GM18873 (cell line): ENCODE data around the gene KCTD7.
"Not testable (repeated sequence)": the region's sequence is repeated elsewhere in the genome, so short reads cannot be mapped to it uniquely, and the experiment has no call there.

ENCODE experiments used
- ATAC-seq: cut with Tn5 transposase; IDR thresholded peaks from one replicate; pipeline ENCODE4 v1.9.1; 2021; ENCODE audit warnings: mild to moderate bottlenecking, moderate library complexity, moderate number of reproducible peaks; ENCODE audit not compliant: unreplicated experiment, low FRiP score

The KCTD7 gene

DNA sequence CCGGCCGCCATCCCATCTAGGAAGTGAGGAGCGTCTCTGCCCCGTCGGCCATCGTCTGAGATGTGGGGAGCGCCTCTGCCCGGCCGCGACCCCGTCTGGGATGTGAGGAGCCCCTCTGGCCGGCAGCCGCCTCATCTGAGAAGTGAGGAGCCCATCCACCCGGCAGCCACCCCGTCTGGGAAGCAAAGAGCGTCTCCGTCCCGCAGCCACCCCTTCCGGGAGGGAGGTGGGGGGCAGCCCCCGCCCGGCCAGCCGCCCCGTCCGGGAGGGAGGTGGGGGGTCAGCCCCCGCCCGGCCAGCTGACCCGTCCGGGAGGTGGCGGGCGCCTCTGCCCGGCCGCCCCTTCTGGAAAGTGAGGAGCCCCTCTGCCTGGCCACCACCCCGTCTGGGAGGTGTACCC lies 14.1 kb upstream of the KCTD7 start:
- not testable (repeated sequence) for ATAC-seq

DNA sequence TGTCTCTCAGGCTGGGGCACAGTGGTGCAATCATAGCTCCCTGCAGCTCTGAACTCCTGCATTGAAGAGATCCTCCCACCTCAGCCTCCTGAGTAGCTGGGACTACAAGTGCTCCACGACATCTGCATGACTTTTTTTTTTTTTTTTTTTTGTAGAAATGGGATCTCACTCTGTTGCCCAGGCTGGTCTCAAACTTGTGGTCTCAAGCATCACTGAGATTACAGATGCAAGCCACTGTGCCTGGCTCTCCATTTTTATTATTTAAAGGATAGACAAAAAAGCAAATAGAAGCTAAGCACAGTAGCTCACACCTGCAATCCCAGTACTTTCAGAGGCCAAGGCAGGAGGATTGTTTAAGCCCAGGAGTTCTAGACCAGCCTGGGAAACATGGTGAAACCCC lies 13.0 kb upstream of the KCTD7 start:
- ATAC-seq, result no peak

DNA sequence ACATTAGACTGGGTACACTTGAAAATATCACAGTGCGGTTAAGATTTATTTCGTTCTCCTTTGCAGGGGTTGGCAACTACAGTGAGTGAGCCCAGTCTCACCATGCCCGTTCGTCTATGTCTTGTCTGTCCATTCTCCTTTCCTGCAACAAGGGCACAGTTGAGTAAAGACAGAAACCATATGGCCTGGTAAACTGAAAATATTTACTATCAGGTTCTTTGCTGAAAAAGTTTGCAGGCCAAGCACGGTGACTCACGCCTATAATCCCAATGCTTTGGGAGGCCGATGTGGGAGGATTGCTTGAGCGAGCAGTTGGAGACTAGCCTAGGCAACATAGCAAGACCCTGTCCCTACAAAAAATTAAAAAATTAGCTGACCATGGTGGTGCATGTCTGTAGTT lies 11.4 kb upstream of the KCTD7 start:
- ATAC-seq, result no peak

DNA sequence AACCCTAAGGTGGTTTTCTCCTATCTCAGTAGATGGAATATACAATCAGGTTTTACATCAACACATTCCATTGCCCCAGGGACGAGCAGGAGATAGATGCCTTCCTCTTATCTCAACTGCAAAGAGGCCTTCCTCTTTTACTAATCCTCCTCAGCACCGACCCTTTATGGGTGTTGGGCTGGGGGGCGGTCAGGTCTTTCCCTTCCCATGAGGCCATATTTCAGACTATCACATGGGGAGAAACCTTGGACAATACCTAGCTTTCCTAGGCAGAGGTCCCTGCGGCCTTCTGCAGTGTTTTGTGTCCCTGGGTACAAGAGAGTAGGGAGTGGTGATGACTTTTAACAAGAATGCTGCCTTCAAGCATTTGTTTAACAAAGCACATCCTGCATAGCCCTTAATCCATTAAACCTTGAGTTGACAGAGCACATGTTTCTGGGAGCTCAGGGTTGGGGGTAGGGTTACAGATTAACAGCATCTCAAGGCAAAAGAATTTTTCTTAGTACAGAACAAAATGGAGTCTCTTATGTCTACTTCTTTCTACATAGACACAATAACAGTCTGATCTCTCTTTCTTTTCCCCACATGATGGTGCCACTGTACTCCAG lies 9.2 kb upstream of the KCTD7 start:
- not testable (repeated sequence) for ATAC-seq

DNA sequence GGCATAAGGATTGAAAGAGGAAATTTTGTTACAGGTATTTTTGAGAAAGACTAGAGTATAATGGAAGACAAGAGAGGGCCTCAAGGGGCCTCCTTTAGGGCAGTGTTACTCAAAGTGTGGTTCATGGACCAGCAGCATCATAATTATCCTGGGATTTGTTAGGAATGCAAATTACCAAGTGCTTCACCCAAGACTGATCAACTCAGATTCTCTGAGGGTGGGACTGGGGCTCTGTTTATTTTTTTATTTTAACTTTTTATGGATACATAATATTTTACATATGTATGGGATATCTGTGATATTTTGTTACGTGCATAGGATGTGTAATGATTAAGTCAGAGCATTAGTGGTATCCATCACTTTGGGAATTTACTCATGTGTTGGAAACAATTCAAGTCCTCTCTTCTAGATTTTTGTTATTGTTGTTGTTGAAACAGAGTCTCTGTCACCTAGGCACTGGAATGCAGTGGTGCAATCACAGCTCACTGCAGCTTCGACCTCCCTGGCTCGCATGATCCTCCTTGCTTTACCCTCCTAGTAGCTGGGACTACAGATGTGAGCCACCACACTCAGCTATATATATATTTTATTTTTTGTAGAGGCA lies 2.2 kb upstream of the KCTD7 start:
- ATAC-seq, result no peak

DNA sequence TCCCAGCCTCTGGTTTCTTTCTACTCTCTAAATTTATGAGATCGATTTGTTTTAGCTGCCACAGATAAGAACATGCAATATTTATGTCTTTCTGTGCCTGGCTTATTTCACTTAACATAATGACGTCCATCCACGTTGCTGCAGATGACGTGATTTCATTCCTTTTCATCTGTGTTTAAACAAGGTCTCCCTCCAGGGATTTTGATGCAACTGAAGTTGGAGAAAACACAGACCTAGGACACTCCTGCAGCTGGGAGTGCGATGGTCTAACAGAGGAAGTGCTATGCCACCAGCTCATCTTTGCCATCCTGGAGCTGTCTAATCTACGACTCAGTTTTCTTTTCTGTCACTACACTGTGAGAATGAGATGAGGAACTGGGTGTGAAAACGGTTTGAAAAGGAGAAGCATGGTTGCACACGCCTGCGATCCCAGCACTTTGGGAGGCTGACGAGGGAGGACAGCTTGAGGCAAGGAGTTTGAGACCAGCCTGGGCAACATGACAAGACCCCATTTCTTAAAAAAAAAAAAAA lies 1.5 kb upstream of the KCTD7 start:
- no peak for ATAC-seq

DNA sequence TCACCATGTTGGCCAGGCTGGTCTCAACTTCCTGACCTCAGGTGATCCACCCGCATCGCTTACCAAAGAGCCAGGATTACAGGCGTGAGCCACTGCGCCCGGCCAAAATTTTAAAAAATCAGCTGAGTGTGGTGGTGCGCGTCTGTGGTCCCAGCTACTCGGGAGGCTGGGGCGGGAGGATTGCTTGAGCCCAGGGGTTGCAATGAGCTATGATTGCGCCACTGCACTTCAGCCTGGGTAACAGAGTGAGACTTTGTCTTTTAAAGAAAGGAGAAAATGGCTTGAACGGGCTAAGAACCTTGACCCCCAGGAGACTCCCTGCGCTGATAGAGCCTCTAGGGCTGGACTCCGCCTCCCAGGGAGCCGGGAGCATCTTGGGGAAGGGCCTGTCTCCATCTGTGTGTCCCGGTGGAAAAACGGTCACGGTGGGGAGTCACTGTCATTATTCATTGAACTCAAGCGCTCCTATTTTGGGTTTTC lies 760 bp upstream of the KCTD7 start:
- ATAC-seq, result peak; percentile 0

DNA sequence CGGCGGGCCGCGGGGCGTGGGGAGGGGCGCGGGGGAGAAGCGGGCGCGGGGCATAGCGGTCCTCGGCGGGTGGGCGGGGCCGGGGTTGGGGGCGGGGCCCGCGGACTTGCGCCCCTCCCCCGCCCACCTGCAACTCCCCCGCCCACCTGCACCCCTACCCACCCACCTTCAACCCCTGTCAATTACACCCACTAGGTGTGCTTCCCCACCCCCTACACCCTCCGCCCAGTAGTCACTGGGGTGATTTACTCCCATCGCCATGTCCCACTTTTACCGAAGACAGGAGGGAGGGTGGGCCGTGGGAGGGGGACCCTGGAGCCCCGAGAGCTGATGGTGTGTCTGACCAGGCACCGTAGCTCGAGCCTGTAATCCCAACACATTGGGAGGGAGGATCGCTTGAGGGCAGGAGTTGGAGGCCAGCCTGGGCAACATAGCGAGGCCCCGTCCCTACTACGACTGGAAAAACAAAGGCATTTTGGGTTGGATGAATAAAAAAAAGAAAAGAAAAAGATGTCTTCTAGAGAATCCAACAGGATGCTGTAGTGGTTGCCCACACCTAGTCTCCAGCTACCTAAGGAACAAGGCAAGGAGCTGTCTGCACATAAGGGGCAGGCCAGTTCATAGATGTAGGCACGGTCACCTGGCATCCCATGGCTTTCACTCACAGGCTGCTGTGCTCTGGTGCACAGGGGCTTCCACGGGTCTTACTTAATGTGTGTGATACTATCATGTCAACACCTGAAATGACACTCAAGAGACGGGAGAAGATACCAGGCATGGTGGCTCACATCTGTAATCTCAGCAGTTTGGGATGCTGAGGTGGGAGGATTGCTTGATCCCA lies 761 bp downstream of the KCTD7 start:
- no peak for ATAC-seq

DNA sequence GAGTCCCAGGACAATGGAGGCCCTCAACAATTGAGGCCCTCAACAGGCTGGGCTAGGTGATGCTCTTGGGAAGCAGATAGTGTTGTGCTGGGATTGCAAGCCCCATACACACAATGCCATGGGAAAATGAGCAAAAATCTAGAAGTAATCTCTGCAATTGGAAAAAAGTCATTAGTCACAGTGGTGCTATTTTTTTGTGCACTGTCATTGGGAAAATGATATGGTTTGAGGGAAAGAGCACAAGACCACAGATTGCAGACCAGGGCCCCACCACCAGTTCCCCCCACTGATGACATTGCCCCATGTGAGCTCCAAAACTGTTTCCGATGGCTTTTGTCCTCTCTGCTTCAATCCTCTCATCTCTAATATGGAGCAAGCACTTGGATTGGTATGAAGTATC lies 1.9 kb downstream of the KCTD7 start:
- ATAC-seq, result no peak

DNA sequence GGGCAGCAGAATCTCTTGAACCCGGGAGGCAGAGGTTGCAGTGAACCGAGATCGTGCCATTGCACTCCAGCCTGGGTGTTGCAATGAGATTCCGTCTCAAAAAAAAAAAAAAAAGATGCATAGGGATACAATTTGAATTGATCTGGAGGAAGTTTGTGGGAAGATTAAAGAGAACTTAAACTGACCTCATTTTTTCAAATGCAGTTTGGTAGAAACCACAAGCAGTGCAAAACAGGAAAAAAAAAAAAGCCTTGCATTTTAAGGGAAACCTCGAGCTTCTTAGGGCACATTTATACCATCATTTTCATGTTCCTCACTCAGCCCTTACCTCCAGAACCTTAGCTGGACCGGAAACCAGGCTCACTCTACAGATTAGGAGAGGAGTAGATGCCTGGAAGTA lies 2.8 kb downstream of the KCTD7 start:
- no peak for ATAC-seq

DNA sequence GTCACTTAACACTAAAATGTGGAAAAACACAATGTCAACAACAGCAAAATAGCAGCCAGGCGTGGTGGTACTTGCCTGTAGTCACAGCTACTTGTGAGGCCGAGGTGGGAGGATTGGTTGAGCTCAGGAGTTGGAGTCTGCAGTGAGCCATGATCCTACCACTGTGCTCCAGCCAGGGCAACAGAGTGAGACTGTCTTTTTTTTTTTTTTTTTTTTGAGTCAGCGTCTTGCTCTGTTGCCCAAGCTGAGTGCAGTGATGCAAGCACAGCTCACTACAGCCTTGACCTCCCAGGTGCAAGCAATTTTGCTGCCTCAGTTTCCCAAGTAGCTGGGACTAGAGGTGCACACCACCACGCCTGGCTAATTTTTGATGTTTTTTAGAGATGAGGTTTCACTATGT lies 6.1 kb downstream of the KCTD7 start:
- no peak for ATAC-seq

DNA sequence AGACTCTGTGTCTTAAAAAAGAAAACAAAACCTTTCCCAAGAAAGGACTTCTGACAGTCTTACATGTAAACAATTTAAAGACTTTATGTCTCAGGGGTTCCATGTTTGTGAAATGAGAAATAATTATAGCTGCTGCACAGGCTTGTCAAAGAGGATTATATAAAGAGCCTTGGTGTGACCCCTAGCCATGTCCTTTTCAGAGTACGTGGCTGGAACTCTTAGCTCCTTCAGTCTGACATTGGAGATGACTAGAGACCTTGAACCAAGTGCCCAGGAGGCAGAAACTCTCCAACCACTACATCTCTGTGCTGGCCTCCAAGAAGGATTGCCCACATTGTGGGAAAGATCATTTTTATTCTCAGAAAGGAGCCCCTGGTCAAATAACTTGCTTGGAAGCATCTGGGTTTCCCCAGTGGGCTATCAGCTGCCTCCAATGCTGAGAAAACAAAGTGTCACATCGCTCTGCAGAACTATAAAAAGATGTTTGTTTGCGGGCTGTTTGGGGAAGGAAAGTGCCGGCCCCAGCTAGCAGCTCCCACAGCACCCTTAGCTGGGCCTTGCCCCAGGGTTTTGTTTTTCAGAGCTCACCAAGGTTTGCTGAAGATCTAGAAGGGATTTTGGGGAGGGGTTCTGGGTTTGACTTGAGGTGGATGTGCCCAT lies 6.8 kb downstream of the KCTD7 start:
- ATAC-seq, result not testable (repeated sequence)

DNA sequence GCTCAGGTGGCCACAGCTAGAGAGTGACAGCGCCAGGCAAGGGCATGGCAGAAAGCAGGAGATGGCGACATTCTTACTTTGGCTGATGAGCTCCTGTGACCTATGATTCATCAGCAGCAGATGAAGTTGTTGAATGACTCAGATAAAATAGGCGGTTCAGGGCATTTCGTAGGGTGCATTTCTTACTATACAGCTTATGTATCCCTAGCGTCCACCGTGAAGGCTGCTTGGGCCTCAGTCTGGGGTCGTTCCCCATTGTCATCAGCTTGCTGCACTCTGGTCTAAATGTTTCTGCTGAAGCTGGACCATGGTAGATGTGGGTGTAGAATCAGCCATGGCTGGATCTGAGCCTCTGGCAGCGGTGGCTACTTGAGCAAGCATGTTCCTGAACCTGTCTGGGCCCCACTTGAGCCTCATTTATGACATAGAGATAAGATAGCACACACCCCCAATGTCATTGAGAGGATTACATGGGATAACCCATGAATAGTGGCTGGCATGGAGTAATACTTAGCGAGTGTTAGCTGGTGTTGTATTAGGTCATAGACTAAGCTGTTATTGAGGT lies 7.4 kb downstream of the KCTD7 start:
- peak; percentile 36 for ATAC-seq

DNA sequence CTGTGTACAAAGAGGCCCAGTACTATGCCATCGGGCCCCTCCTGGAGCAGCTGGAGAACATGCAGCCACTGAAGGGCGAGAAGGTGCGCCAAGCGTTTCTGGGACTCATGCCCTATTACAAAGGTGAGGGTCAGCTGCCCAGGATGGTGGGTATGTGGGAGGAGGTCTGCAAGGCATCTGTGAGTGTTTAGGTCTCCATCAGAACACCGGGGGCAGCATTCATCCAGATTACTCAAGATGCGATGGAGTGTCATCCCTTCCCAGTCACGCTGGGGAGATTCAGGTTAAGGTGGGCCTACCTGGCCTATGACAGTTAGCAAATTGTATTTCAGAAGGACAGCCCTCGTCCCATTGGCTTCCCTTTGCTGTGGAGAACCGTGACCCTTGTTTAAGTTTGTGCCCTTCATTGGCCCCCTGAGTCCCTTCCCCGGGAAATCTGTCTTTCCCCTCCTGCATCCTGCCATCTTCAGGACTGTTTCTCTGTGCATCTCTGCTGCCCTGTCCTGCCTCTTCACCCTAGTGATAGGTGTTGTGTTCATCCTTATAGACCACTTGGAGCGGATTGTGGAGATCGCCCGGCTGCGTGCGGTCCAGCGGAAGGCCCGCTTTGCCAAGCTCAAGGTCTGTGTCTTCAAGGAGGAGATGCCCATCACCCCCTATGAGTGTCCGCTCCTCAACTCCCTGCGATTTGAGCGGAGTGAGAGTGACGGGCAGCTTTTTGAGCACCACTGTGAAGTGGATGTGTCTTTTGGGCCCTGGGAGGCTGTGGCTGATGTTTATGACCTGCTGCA lies 9.8 kb downstream of the KCTD7 start:
- no peak for ATAC-seq

DNA sequence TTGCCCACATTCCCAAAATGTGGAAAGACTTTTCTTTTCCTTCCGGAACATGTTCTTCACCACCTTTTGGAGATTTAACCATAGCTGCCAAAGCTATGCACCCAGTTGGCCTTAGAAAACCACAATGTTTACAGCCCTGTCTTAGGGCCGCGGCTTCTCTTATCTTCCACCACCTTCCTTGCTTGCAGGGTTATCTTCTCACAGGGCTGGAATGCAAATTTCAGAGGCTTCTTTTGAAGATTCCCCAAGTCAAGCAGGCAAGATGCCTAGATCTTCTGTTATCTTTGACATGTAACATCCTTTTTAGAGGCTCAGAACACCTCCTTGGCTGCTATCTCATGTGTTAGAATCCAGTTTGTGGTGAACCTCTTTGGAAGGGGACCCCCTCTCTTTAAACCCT lies 11.1 kb downstream of the KCTD7 start:
- no peak for ATAC-seq

DNA sequence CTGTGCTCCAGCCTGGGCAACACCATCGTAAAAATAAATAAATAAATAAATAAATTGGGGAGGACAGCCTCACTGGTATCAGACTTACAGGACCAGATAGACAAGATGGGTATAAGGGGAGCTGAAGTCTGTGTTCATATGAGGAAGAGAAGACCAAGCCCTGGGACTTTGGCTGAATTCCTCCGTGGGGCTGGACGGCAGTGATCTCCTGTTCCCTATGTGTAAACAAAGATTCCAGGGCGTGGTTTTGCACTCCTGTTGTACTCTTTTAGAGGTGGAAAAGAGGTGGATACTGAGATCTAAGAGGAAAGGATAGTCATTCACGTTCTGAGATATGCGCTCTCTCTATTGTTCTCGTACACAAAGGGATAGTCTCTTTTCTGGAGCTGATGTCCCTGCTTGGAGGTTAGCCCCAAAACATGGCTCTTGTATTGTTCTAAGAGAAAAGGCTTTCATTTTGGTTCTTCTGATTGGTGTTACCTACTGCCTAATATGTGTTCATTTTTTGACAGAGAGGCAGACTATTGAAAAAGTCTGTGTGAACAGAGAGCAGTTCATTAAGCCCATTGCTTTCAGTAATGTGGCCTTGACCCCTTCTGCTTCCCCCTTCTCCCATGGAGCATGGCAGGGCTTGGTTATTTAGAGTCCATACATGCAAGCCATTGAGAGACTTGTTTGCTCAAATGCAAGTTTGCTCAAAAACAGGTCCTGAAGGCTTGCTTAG lies 12.3 kb downstream of the KCTD7 start:
- ATAC-seq, result no peak

DNA sequence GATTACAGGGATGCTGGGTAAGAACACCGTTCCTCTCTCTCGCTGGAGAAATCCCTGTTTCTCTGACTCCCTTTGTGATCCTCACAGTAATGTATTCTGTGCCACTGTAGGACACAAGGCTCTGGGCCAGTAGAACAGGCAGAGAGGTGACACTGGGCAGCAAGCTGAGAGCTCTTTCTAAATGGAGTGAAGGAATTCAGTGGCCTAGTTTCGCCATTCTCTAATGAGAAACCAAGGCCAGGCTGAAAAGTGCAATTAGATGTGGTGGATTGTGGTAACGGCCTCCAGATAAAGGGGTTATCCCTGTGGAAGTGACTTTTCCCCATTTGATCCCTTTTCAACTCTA lies 12.8 kb downstream of the KCTD7 start:
- ATAC-seq, result no peak

DNA sequence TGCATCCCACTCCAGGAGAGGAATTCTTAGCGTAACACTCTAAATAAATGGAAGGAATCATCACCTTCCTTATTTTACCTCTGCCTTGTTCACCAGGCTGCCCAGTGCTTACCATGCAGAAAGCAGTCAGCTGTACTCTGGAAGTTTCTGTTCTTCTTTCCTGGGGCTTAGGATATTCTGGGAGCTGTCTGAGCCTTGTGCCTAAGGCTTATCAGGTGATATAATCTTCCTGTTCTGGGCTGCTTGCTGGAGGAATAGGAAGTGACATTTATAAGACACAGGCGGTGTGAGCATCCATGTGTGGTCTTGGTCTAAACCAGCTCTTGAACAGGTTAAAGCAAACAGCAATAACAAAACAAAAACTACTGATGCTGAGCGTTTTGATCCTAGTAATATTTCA lies 13.5 kb downstream of the KCTD7 start:
- no peak for ATAC-seq

DNA sequence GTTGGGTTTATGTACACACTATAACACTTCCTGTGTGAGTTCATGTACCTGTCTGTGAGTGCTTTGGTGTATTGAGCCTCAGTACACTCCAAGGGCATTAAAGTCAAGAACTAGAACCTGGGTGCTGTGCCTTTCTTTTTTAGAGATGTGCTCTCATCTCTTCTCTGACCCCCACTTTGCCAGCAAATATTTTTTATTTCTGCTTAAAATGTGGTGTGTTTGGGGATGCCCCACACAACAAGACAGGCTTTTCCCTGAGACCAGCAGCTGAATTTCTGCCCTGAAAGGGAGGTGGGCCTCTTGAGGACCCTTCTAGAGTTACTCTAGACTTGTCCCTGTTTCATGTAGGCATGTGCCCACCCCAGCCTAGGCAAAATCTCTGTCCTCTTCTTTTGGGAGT lies 14.3 kb downstream of the KCTD7 start:
- no peak for ATAC-seq
